Subcutaneous adipose tissue (tissue), 4 donors: Measurements from ENCODE around the gene PLEKHA4. TPM values are rescaled to one million over a fixed set of nuclear protein-coding genes. Genes with fewer than 3 reads are reported as not detected.

Source experiments
- CTCF ChIP-seq: fragments of 450-650 bp; IDR thresholded peaks from one replicate; pipeline ENCODE4 v1.5.1; 2016; ENCODE audit warnings: low read depth, mild to moderate bottlenecking, control low read depth, antibody characterized with exemption, moderate library complexity
- total RNA-seq, 4 donors: library from RNA; depleted of rRNA; stranded (reverse); fragments of >200 nt; gene quantifications; one replicate each; pipeline ENCODE4 v1.1.0, GENCODE V29; 2016

The PLEKHA4 gene
- total RNA-seq, 4 donors from 2014 or later = 5.7 to 27.3 (median 8.5) TPM

GRCh38 chr19:48810151-48810550 is 58.3 kb downstream of the PLEKHA4 start:
- TF ChIP-seq CTCF = no peak

DNA sequence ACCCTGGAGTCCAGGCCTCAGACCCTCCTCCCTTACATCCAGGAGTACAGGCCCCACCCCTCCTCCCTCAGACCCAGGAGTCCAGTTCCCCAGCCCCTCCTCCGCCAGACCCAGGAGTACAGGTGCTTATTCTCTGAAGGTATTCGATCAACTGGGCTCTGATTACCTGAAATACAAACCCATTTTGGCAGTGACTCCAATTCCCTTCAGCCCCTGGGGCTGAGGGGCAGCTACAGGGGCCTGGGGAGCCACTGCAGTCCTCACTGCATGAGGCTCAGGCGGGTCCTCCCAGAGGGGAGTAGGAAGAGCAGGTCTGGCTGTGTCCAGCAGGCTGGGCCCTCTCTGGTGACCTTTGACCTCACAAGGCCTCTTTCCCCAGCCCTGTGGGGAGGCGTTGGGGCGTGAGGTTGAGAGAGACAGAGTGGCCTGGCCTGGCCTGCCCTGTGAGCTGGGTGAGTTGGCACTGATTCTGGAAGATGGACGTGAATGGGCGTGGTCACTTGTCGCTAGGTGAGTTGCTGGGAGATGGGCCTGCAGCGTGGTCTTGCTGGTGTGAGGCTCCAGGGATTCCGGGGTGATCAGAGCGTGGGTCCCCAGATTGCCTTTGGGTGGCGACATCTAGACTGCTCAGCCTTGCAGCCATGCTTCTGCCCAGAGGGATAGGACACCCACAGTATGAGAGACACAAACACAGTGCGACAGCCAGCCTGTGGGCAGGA is 60.7 kb downstream of the PLEKHA4 start:
- TF ChIP-seq CTCF = no peak

- no peak for TF ChIP-seq CTCF
Observed at GRCh38 chr19:48806818-48807589, 61.4 kb downstream of the PLEKHA4 start.

- no peak for TF ChIP-seq CTCF
Observed at GRCh38 chr19:48806518-48806817, 61.9 kb downstream of the PLEKHA4 start.

DNA sequence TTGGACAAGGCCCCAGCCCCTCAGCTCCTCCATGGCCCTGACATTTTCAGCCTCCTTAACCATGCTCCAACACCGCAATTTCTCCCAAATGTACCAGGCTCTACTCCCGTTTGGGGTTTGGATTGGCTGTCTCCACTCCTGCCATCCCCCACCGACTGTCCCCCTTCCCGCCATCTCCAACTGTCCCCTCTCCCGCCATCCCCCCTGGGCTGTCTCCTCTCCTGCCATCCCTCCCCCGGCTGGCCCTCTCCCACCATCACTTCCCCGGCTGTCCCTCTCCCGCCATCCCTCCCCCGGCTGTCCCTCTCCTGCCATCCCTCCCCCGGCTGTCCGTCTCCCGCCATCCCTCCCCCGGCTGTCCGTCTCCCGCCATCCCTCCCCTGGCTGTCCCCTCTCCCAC is 63.0 kb downstream of the PLEKHA4 start:
- TF ChIP-seq CTCF = no peak

GRCh38 chr19:48804496-48804895 is 63.9 kb downstream of the PLEKHA4 start:
- no peak for TF ChIP-seq CTCF

GRCh38 chr19:48802623-48803022 is 65.8 kb downstream of the PLEKHA4 start:
- no peak for TF ChIP-seq CTCF
